Natural killer cell treated with Interleukin-12 subunit alpha and Interleukin-12 subunit beta and Interleukin-15 and Interleukin-18, amount 100 ng/mL, for 72 hours (primary cell): ENCODE results near the gene APLF. TPM values are rescaled to one million over a fixed set of nuclear protein-coding genes. Genes with fewer than 3 reads are reported as not detected.
"Not testable (repeated sequence)": the region's sequence is repeated elsewhere in the genome, so short reads cannot be mapped to it uniquely, and the experiment has no call there.

Experiments used
- ATAC-seq, 2 donors: fragments of 150-1000 bp; cut with Tn5 transposase in 1 of 2; sonication (Bioruptor Pico), chemical (Tn5 transposase) in 1 of 2; 2 replicates each; pipeline ENCODE4 v1.10.0; 2021
- DNase-seq: peaks from one replicate; pipeline ENCODE4 v3.0.0; 2022; ENCODE audit warnings: low spot score
- H3K27ac Mint-ChIP-seq, 2 donors: 1 replicate in 1 of 2; 2 replicates in 1 of 2; pipeline ENCODE4 v1.8.0; 2022; ENCODE audit warnings: mixed read lengths in 2 of 2, mild to moderate bottlenecking in 1 of 2, moderate library complexity in 1 of 2
- H3K27me3 Mint-ChIP-seq, 2 donors: 1 replicate in 1 of 2; 2 replicates in 1 of 2; pipeline ENCODE4 v1.8.0; 2022; ENCODE audit warnings: mixed read lengths in 2 of 2
- H3K36me3 Mint-ChIP-seq: one replicate; pipeline ENCODE4 v1.8.0; 2022; ENCODE audit warnings: mixed read lengths
- H3K4me1 Mint-ChIP-seq, 2 donors: 1 replicate in 1 of 2; 2 replicates in 1 of 2; pipeline ENCODE4 v1.8.0; 2022; ENCODE audit warnings: low read depth in 2 of 2, mixed read lengths in 2 of 2, mild to moderate bottlenecking in 1 of 2
- H3K4me3 Mint-ChIP-seq: one replicate; pipeline ENCODE4 v1.8.0; 2022; ENCODE audit warnings: mixed read lengths
- H3K9me3 Mint-ChIP-seq: 2 replicates; pipeline ENCODE4 v1.8.0; 2022; ENCODE audit warnings: mixed read lengths
- total RNA-seq, 2 donors: library from RNA; stranded (reverse); gene quantifications; one replicate each; pipeline ENCODE4 v1.2.3, GENCODE V29; 2022

APLF gene
- total RNA-seq, 2 donors from 2014 or later, result 2.0 to 3.2 TPM

- Mint-ChIP-seq H3K4me1 (peaks cover 4 to 8% of the 10 kb centered on the region in 2 donors), H3K9me3 (no peaks in the 10 kb centered on the region), H3K27ac (no peak overlapping the region), H3K36me3 (peaks cover 4% of the 10 kb centered on the region), H3K27me3 (no peaks in the 10 kb centered on the region), H3K4me3 (no peak overlapping the region)
- no peak for DNase-seq
- no peak for ATAC-seq
Measured at GRCh38 chr2:68505603-68506159, 38.3 kb downstream of the APLF start.

GRCh38 chr2:68506170-68506569 lies 38.8 kb downstream of the APLF start:
- ATAC-seq (no peak), DNase-seq (no peak)
- H3K36me3 Mint-ChIP-seq, result peaks cover 4% of the 10 kb centered on the region
- H3K4me3 Mint-ChIP-seq, result no peak overlapping the region
- no peaks in the 10 kb centered on the region for H3K27me3 Mint-ChIP-seq
- H3K27ac Mint-ChIP-seq, result no peak overlapping the region
- H3K4me1 Mint-ChIP-seq, result peaks cover 4 to 8% of the 10 kb centered on the region in 2 donors
- no peaks in the 10 kb centered on the region for H3K9me3 Mint-ChIP-seq

GRCh38 chr2:68512326-68512725 lies 44.9 kb downstream of the APLF start:
- Mint-ChIP-seq H3K27ac (no peak overlapping the region), H3K36me3 (no peaks in the 10 kb centered on the region), H3K4me3 (no peak overlapping the region), H3K27me3 (no peaks in the 10 kb centered on the region), H3K9me3 (no peaks in the 10 kb centered on the region), H3K4me1 (no peaks in the 10 kb centered on the region)
- no peak for DNase-seq
- no peak for ATAC-seq

GRCh38 chr2:68512966-68513365 lies 45.6 kb downstream of the APLF start:
- H3K4me1 Mint-ChIP-seq, result no peaks in the 10 kb centered on the region
- no peak overlapping the region for H3K27ac Mint-ChIP-seq
- no peaks in the 10 kb centered on the region for H3K36me3 Mint-ChIP-seq
- H3K9me3 Mint-ChIP-seq, result no peaks in the 10 kb centered on the region
- DNase-seq (no peak), ATAC-seq (no peak)
- H3K27me3 Mint-ChIP-seq, result no peaks in the 10 kb centered on the region
- H3K4me3 Mint-ChIP-seq, result no peak overlapping the region

GRCh38 chr2:68514316-68514929 lies 47.0 kb downstream of the APLF start:
- H3K9me3 Mint-ChIP-seq, result no peaks in the 10 kb centered on the region
- H3K4me1 Mint-ChIP-seq, result no peaks in the 10 kb centered on the region
- H3K4me3 Mint-ChIP-seq, result no peak overlapping the region
- ATAC-seq (no peak), DNase-seq (no peak)
- no peak overlapping the region for H3K27ac Mint-ChIP-seq
- no peaks in the 10 kb centered on the region for H3K27me3 Mint-ChIP-seq
- no peaks in the 10 kb centered on the region for H3K36me3 Mint-ChIP-seq

GRCh38 chr2:68516051-68516955 lies 48.9 kb downstream of the APLF start:
- peaks cover 0 to 7% of the 10 kb centered on the region in 2 donors for H3K4me1 Mint-ChIP-seq
- H3K36me3 Mint-ChIP-seq, result no peaks in the 10 kb centered on the region
- no peaks in the 10 kb centered on the region for H3K27me3 Mint-ChIP-seq
- DNase-seq (no peak), ATAC-seq (peak in 1 of 2 donors; percentile 77)
- H3K4me3 Mint-ChIP-seq, result no peak overlapping the region
- no peaks in the 10 kb centered on the region for H3K9me3 Mint-ChIP-seq
- no peak overlapping the region for H3K27ac Mint-ChIP-seq

- no peak for DNase-seq
- Mint-ChIP-seq H3K27ac (no peak overlapping the region), H3K27me3 (no peaks in the 10 kb centered on the region), H3K4me1 (peaks cover 0 to 7% of the 10 kb centered on the region in 2 donors), H3K9me3 (no peaks in the 10 kb centered on the region), H3K4me3 (no peak overlapping the region), H3K36me3 (no peaks in the 10 kb centered on the region)
- ATAC-seq, result no peak
Measured at GRCh38 chr2:68519236-68519635, 51.9 kb downstream of the APLF start.

GRCh38 chr2:68521037-68521436 lies 53.7 kb downstream of the APLF start:
- H3K4me1 Mint-ChIP-seq, result peaks cover 0 to 7% of the 10 kb centered on the region in 2 donors
- DNase-seq, result no peak
- no peaks in the 10 kb centered on the region for H3K9me3 Mint-ChIP-seq
- H3K36me3 Mint-ChIP-seq, result no peaks in the 10 kb centered on the region
- H3K4me3 Mint-ChIP-seq, result no peak overlapping the region
- H3K27me3 Mint-ChIP-seq, result no peaks in the 10 kb centered on the region
- no peak overlapping the region for H3K27ac Mint-ChIP-seq
- ATAC-seq, result peak in 1 of 2 donors; percentile 66

- not testable (repeated sequence) for H3K27ac Mint-ChIP-seq, ATAC-seq
Measured at GRCh38 chr2:68526943-68527342, 59.6 kb downstream of the APLF start.

GRCh38 chr2:68527343-68528081 lies 60.1 kb downstream of the APLF start:
- not testable (repeated sequence) for H3K27me3 Mint-ChIP-seq, H3K27ac Mint-ChIP-seq, H3K9me3 Mint-ChIP-seq, H3K4me3 Mint-ChIP-seq, H3K4me1 Mint-ChIP-seq, H3K36me3 Mint-ChIP-seq, ATAC-seq, DNase-seq

More at GRCh38 chr2:68526943-68527342, 59.6 kb downstream of the APLF start:
- not testable (repeated sequence) for H3K27me3 Mint-ChIP-seq, DNase-seq, H3K4me1 Mint-ChIP-seq, H3K9me3 Mint-ChIP-seq, H3K36me3 Mint-ChIP-seq, H3K4me3 Mint-ChIP-seq

- not testable (repeated sequence) for H3K27ac Mint-ChIP-seq, H3K9me3 Mint-ChIP-seq, DNase-seq, H3K4me1 Mint-ChIP-seq, H3K36me3 Mint-ChIP-seq, H3K27me3 Mint-ChIP-seq, H3K4me3 Mint-ChIP-seq, ATAC-seq
Measured at GRCh38 chr2:68529156-68529555, 61.8 kb downstream of the APLF start.

- H3K4me3 Mint-ChIP-seq, H3K27ac Mint-ChIP-seq, ATAC-seq, DNase-seq, H3K4me1 Mint-ChIP-seq, H3K27me3 Mint-ChIP-seq, H3K9me3 Mint-ChIP-seq, H3K36me3 Mint-ChIP-seq: not testable (repeated sequence)
Measured at GRCh38 chr2:68529651-68530050, 62.3 kb downstream of the APLF start.

- ATAC-seq (no peak), DNase-seq (no peak)
- Mint-ChIP-seq H3K4me1 (no peaks in the 10 kb centered on the region), H3K27me3 (no peaks in the 10 kb centered on the region), H3K4me3 (no peak overlapping the region), H3K36me3 (no peaks in the 10 kb centered on the region), H3K9me3 (no peaks in the 10 kb centered on the region), H3K27ac (no peak overlapping the region)
Measured at GRCh38 chr2:68536000-68536399, 68.6 kb downstream of the APLF start.
